H9 (cell line): ENCODE measurements around the gene RAB27A. TPM values are rescaled to one million over a fixed set of nuclear protein-coding genes. Genes with fewer than 3 reads are reported as not detected.

Experiments used
- DNase-seq: peaks from one replicate; pipeline ENCODE4 v3.0.0-alpha.2; 2017
- H2AFZ ChIP-seq: one replicate; pipeline ENCODE4 v1.6.1; 2013; ENCODE audit warnings: mild to moderate bottlenecking, low read length, control low read depth, moderate library complexity
- H2AK5ac ChIP-seq: 2 replicates; pipeline ENCODE4 v1.6.1; 2013; ENCODE audit warnings: low read length, control low read depth, mixed read lengths; ENCODE audit not compliant: insufficient read length
- H2BK120ac ChIP-seq: one replicate; pipeline ENCODE4 v1.6.1; 2013; ENCODE audit warnings: low read depth, mild to moderate bottlenecking, low read length, control low read depth, inconsistent platforms; ENCODE audit not compliant: poor library complexity, severe bottlenecking
- H2BK12ac ChIP-seq: 2 replicates; pipeline ENCODE4 v1.6.1; 2013; ENCODE audit warnings: low read length, control low read depth, mixed read lengths, low read depth; ENCODE audit not compliant: insufficient read length
- H2BK15ac ChIP-seq: 2 replicates; pipeline ENCODE4 v1.6.1; 2013; ENCODE audit warnings: low read depth, low read length, control low read depth
- H2BK20ac ChIP-seq: one replicate; pipeline ENCODE4 v1.6.1; 2013; ENCODE audit warnings: low read depth, mild to moderate bottlenecking, low read length, control low read depth, inconsistent platforms; ENCODE audit not compliant: poor library complexity, severe bottlenecking
- H2BK5ac ChIP-seq: 2 replicates; pipeline ENCODE4 v1.6.1; 2013; ENCODE audit warnings: low read length, control low read depth, mixed read lengths; ENCODE audit not compliant: insufficient read length
- H3K14ac ChIP-seq: 2 replicates; pipeline ENCODE4 v1.6.1; 2013; ENCODE audit warnings: low read length, control low read depth; ENCODE audit not compliant: insufficient read depth
- H3K18ac ChIP-seq: 2 replicates; pipeline ENCODE4 v1.6.1; 2013; ENCODE audit warnings: low read depth, mild to moderate bottlenecking, mixed read lengths, low read length, control low read depth; ENCODE audit not compliant: insufficient read length
- H3K23ac ChIP-seq: 2 replicates; pipeline ENCODE4 v1.6.1; 2013; ENCODE audit warnings: low read length, control low read depth, mixed read lengths, low read depth; ENCODE audit not compliant: insufficient read length
- H3K23me2 ChIP-seq: 2 replicates; pipeline ENCODE4 v1.6.1; 2013; ENCODE audit warnings: low read depth, mild to moderate bottlenecking, mixed read lengths, low read length, control low read depth; ENCODE audit not compliant: insufficient read length, poor library complexity, severe bottlenecking
- H3K27ac ChIP-seq: 2 replicates; pipeline ENCODE4 v1.5.1; 2013; ENCODE audit warnings: low read length, control low read depth, mixed read lengths, low read depth; ENCODE audit not compliant: insufficient read length
- H3K27me3 ChIP-seq: 2 replicates; pipeline ENCODE4 v1.6.1; 2013; ENCODE audit warnings: low read length, control low read depth, inconsistent platforms; ENCODE audit not compliant: insufficient read depth
- H3K4ac ChIP-seq: 2 replicates; pipeline ENCODE4 v1.6.1; 2013; ENCODE audit warnings: low read depth, mild to moderate bottlenecking, control low read depth, inconsistent platforms, low read length, moderate library complexity
- H3K4me1 ChIP-seq: 2 replicates; pipeline ENCODE4 v1.6.1; 2013; ENCODE audit warnings: low read length, control low read depth, inconsistent platforms; ENCODE audit not compliant: insufficient read depth
- H3K4me2 ChIP-seq: 2 replicates; pipeline ENCODE4 v1.6.1; 2013; ENCODE audit warnings: low read length, control low read depth, mixed read lengths; ENCODE audit not compliant: insufficient read length, insufficient read depth
- H3K56ac ChIP-seq: 2 replicates; pipeline ENCODE4 v1.6.1; 2013; ENCODE audit warnings: low read depth, mild to moderate bottlenecking, mixed read lengths, low read length, control low read depth; ENCODE audit not compliant: insufficient read length
- H3K79me1 ChIP-seq: 2 replicates; pipeline ENCODE4 v1.6.1; 2013; ENCODE audit warnings: low read depth, mild to moderate bottlenecking, moderate library complexity, low read length, control low read depth, inconsistent platforms; ENCODE audit not compliant: insufficient read depth, poor library complexity, severe bottlenecking
- H3K79me2 ChIP-seq: 2 replicates; pipeline ENCODE4 v1.6.1; 2013; ENCODE audit warnings: low read length, control low read depth, inconsistent platforms; ENCODE audit not compliant: insufficient read depth
- H3K9ac ChIP-seq: 2 replicates; pipeline ENCODE4 v1.6.1; 2013; ENCODE audit warnings: low read length, control low read depth, mixed read lengths; ENCODE audit not compliant: insufficient read length; ENCODE audit errors: extremely low read depth
- H3K9me3 ChIP-seq: one replicate; pipeline ENCODE4 v1.6.1; 2013; ENCODE audit warnings: low read depth, low read length, inconsistent platforms; ENCODE audit not compliant: control insufficient read depth
- H3T11ph ChIP-seq: one replicate; pipeline ENCODE4 v1.6.1; 2013; ENCODE audit warnings: mild to moderate bottlenecking, low read length, control low read depth, inconsistent platforms
- H4K20me1 ChIP-seq: one replicate; pipeline ENCODE4 v1.6.1; 2013; ENCODE audit not compliant: control insufficient read depth, insufficient read length, insufficient read depth
- H4K5ac ChIP-seq: 2 replicates; pipeline ENCODE4 v1.6.1; 2013; ENCODE audit warnings: low read depth, mild to moderate bottlenecking, mixed read lengths, low read length, control low read depth; ENCODE audit not compliant: insufficient read length
- H4K8ac ChIP-seq: replicated peaks from 2 replicates; pipeline ENCODE4 v1.6.1; 2013; ENCODE audit warnings: low read length, control low read depth, mixed read lengths, low read depth; ENCODE audit not compliant: insufficient read length
- H4K91ac ChIP-seq: 2 replicates; pipeline ENCODE4 v1.6.1; 2013; ENCODE audit warnings: low read depth, mild to moderate bottlenecking, moderate library complexity, mixed read lengths, low read length, control low read depth; ENCODE audit not compliant: insufficient read length
- H3K27ac Mint-ChIP-seq, 3 experiments: 2 replicates in 2 of 3; 3 replicates in 1 of 3; pipeline ENCODE4 v1.8.0; 2020 to 2021; ENCODE audit warnings: mixed read lengths in 3 of 3, mild to moderate bottlenecking in 1 of 3, moderate library complexity in 1 of 3
- H3K27me3 Mint-ChIP-seq: 2 replicates; pipeline ENCODE4 v1.8.0; 2021; ENCODE audit warnings: low read depth, mild to moderate bottlenecking, moderate library complexity, mixed read lengths
- H3K36me3 Mint-ChIP-seq, 3 experiments: 2 replicates in 2 of 3; 3 replicates in 1 of 3; pipeline ENCODE4 v1.8.0; 2020 to 2021; ENCODE audit warnings: low read depth in 3 of 3, mixed read lengths in 3 of 3; ENCODE audit not compliant: insufficient read depth in 1 of 3
- H3K4me1 Mint-ChIP-seq, 2 experiments: 2 replicates each; pipeline ENCODE4 v1.8.0; 2020; ENCODE audit warnings: mixed read lengths in 2 of 2
- H3K4me3 Mint-ChIP-seq, 2 experiments: 2 replicates in 1 of 2; 3 replicates in 1 of 2; pipeline ENCODE4 v1.8.0; 2020 to 2021; ENCODE audit warnings: mild to moderate bottlenecking in 2 of 2, mixed read lengths in 2 of 2, moderate library complexity in 1 of 2
- H3K9me3 Mint-ChIP-seq, 2 experiments: 2 replicates in 1 of 2; 3 replicates in 1 of 2; pipeline ENCODE4 v1.8.0; 2020; ENCODE audit warnings: mild to moderate bottlenecking in 2 of 2, mixed read lengths in 2 of 2, moderate library complexity in 1 of 2
- CTCF ChIP-seq: fragments of 200-600 bp; sonication (generic); conservative IDR thresholded peaks from 3 replicates; pipeline ENCODE4 v1.8.0; 2021; ENCODE audit warnings: antibody characterized with exemption, mild to moderate bottlenecking
- WGBS: extraction: QIAGEN DNeasy Blood & Tissue Kit; methylation state at CpG from one replicate; pipeline ENCODE4 v1.1.7; 2013; ENCODE audit warnings: missing lambda C conversion rate, low lambda C conversion rate, mixed read lengths; ENCODE audit not compliant: insufficient read length; ENCODE audit errors: extremely low coverage; 5-methylcytosine and 5-hydroxymethylcytosine counted together
- total RNA-seq: library from RNA; stranded (reverse); gene quantifications from 2 replicates; pipeline ENCODE4 v1.2.1, GENCODE V29; 2021

Gene RAB27A
- total RNA-seq, 1 experiment from 2014 or later: 6.8 TPM

GRCh38 chr15:55247766-55248427, 41.7 kb downstream of the RAB27A start:
- Mint-ChIP-seq H3K27me3 (no peaks in the 10 kb centered on the region), H3K9me3 (no peaks in the 10 kb centered on the region), H3K4me1 (peaks cover 6 to 8% of the 10 kb centered on the region in 2 experiments; a peak in 2 of 4 replicates), H3K36me3 (no peaks in the 10 kb centered on the region), H3K4me3 (no peak overlapping the region; a peak in 1 of 5 replicates), H3K27ac (peak overlapping the region in 1 of 3 experiments; percentile 1; a peak in 1 of 7 replicates)
- Histone ChIP-seq H3K9ac (no peak overlapping the region), H4K8ac (no peak overlapping the region), H3K14ac (no peak overlapping the region), H4K20me1 (no peaks in the 10 kb centered on the region), H3K79me2 (no peaks in the 10 kb centered on the region), H3K79me1 (no peaks in the 10 kb centered on the region), H4K5ac (no peak overlapping the region), H4K91ac (no peak overlapping the region), H3K4ac (no peak overlapping the region), H3K23me2 (no peaks in the 10 kb centered on the region), H3T11ph (no peak overlapping the region), H3K4me2 (no peak overlapping the region), H3K56ac (no peak overlapping the region), H3K27ac (no peak overlapping the region), H2AFZ (no peak overlapping the region), H3K9me3 (no peaks in the 10 kb centered on the region), H2BK120ac (no peak overlapping the region), H2BK20ac (no peak overlapping the region), H3K23ac (no peak overlapping the region), H2BK12ac (no peak overlapping the region), H3K18ac (no peak overlapping the region), H3K27me3 (no peaks in the 10 kb centered on the region), H2AK5ac (no peak overlapping the region), H2BK5ac (no peak overlapping the region), H3K4me1 (no peaks in the 10 kb centered on the region), H2BK15ac (no peak overlapping the region)
- TF ChIP-seq CTCF: no peak
- no peak for DNase-seq
- WGBS: no CpG with 5 or more reads among the region's 7 CpGs
